ENCODE results near the gene GPR160. TPM values are rescaled to one million over a fixed set of nuclear protein-coding genes. Genes with fewer than 3 reads are reported as not detected.

GPR160 gene
- total RNA-seq, 1 donor from 2014 or later, result 1.3 TPM

GRCh38 chr3:170128259-170128976 lies 90.6 kb downstream of the GPR160 start:
- Histone ChIP-seq H3K4me3 (ENCODE audit: low read depth, low read length) (no peak overlapping the region), H3K36me3 (ENCODE audit: control insufficient read depth, insufficient read depth, low read length) (peaks cover 9% of the 10 kb centered on the region), H3K27me3 (ENCODE audit: control insufficient read depth, insufficient read depth, low read length) (no peaks in the 10 kb centered on the region)
- TF ChIP-seq, protein P1, sequence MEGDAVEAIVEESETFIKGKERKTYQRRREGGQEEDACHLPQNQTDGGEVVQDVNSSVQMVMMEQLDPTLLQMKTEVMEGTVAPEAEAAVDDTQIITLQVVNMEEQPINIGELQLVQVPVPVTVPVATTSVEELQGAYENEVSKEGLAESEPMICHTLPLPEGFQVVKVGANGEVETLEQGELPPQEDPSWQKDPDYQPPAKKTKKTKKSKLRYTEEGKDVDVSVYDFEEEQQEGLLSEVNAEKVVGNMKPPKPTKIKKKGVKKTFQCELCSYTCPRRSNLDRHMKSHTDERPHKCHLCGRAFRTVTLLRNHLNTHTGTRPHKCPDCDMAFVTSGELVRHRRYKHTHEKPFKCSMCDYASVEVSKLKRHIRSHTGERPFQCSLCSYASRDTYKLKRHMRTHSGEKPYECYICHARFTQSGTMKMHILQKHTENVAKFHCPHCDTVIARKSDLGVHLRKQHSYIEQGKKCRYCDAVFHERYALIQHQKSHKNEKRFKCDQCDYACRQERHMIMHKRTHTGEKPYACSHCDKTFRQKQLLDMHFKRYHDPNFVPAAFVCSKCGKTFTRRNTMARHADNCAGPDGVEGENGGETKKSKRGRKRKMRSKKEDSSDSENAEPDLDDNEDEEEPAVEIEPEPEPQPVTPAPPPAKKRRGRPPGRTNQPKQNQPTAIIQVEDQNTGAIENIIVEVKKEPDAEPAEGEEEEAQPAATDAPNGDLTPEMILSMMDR (IDR thresholded peaks at IDR 0.05; ENCODE audit: insufficient read depth, low read length, severe bottlenecking), result no peak
- no peak for FAIRE-seq
- no peak for DNase-seq (ENCODE audit: low read depth)

- TF ChIP-seq, protein P1 (IDR thresholded peaks at IDR 0.05; ENCODE audit: insufficient read depth, low read length, severe bottlenecking), result no peak
- FAIRE-seq (no peak), DNase-seq (ENCODE audit: low read depth) (peak; percentile 63)
- no peaks in the 10 kb centered on the region for H3K27me3 ChIP-seq (ENCODE audit: control insufficient read depth, insufficient read depth, low read length)
- peaks cover 9% of the 10 kb centered on the region for H3K36me3 ChIP-seq (ENCODE audit: control insufficient read depth, insufficient read depth, low read length)
- H3K4me3 ChIP-seq (ENCODE audit: low read depth, low read length), result no peak overlapping the region
Observed at GRCh38 chr3:170128977-170129431, 91.2 kb downstream of the GPR160 start.

DNA sequence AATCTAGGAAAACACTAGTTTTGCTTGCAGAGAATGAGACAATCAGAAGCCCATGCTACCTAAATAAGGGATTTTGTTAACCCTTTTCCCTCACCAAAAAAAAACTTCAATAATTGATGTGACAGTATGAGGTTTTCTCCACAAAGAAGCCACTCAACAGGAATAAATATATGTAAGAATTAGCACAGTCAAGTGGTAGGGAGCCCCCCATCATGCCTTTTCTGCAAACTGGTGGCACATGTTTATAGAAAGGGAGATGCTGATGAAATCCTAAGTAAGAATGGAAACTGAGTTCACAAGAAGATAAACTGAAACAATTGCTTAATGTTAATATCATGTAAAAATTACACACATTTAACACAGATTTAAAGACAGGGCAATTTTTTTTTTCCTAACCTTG lies 92.7 kb downstream of the GPR160 start:
- TF ChIP-seq, protein P1 (IDR thresholded peaks at IDR 0.05; ENCODE audit: insufficient read depth, low read length, severe bottlenecking), result no peak
- no peak for FAIRE-seq
- peaks cover 9% of the 10 kb centered on the region for H3K36me3 ChIP-seq (ENCODE audit: control insufficient read depth, insufficient read depth, low read length)

DNA sequence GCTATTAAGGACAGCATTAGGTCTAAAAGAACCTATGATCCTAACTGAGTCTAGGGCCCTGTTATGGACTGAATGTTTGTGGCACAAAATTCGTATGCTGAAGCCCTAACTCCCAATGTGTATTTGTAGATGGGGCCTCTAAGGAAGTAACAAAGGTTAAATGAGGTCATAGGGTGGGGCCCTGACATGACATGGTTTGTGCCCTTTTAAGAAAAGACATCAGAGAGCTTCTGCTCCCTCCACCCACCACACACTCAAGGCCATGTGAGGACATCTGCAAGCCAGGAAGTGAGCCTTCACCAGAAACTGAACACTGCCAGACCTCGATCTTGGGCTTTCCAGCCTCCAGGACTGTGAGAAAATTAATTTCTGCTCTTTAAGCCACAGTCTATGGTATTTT lies 94.5 kb downstream of the GPR160 start:
- TF ChIP-seq, protein P1 (IDR thresholded peaks at IDR 0.05; ENCODE audit: insufficient read depth, low read length, severe bottlenecking), result no peak

More for the DNA sequence above, 92.7 kb downstream of the GPR160 start:
- DNase-seq (ENCODE audit: low read depth), result no peak
- Histone ChIP-seq H3K27me3 (ENCODE audit: control insufficient read depth, insufficient read depth, low read length) (no peaks in the 10 kb centered on the region), H3K4me3 (ENCODE audit: low read depth, low read length) (no peak overlapping the region)

More for the DNA sequence above, 94.5 kb downstream of the GPR160 start:
- Histone ChIP-seq H3K27me3 (ENCODE audit: control insufficient read depth, insufficient read depth, low read length) (no peaks in the 10 kb centered on the region), H3K4me3 (ENCODE audit: low read depth, low read length) (no peak overlapping the region), H3K36me3 (ENCODE audit: control insufficient read depth, insufficient read depth, low read length) (peaks cover 9% of the 10 kb centered on the region)
- DNase-seq (ENCODE audit: low read depth) (no peak), FAIRE-seq (no peak)

Other genes starting within 250 kb of the GPR160 start
- not detected in 2 replicates for gene LRRIQ4, start 225.1 kb upstream of the GPR160 start, total RNA-seq
- under 0.01 and 0.38 TPM in 2 replicates for gene LRRC34, start 225.1 kb upstream of the GPR160 start, total RNA-seq
- gene LRRC31, start 168.1 kb upstream of the GPR160 start, total RNA-seq, result not detected in 2 replicates
- not detected in 2 replicates for gene SAMD7, start 126.4 kb upstream of the GPR160 start, total RNA-seq
- 27.1 and 39.2 TPM in 2 replicates for gene SEC62, start 71.2 kb upstream of the GPR160 start, total RNA-seq
- gene PHC3, start 143.7 kb downstream of the GPR160 start, total RNA-seq, result 13.7 TPM in 2 replicates
- gene PRKCI, start 184.4 kb downstream of the GPR160 start, total RNA-seq, result 58.7 and 81.8 TPM in 2 replicates